HG03558 (cell line): ENCODE measurements around the gene TBC1D14.
"Not testable (repeated sequence)": the region's sequence is repeated elsewhere in the genome, so short reads cannot be mapped to it uniquely, and the experiment has no call there.

Experiments used
- ATAC-seq: cut with Tn5 transposase; IDR thresholded peaks from one replicate; pipeline ENCODE4 v1.9.1; 2021; ENCODE audit warnings: moderate number of reproducible peaks; ENCODE audit not compliant: unreplicated experiment; ENCODE audit errors: extremely low read depth

Gene TBC1D14

GRCh38 chr4:7068279-7068842, 158.7 kb downstream of the TBC1D14 start:
- ATAC-seq = no peak

GRCh38 chr4:7068883-7069282, 159.3 kb downstream of the TBC1D14 start:
- ATAC-seq = no peak

DNA sequence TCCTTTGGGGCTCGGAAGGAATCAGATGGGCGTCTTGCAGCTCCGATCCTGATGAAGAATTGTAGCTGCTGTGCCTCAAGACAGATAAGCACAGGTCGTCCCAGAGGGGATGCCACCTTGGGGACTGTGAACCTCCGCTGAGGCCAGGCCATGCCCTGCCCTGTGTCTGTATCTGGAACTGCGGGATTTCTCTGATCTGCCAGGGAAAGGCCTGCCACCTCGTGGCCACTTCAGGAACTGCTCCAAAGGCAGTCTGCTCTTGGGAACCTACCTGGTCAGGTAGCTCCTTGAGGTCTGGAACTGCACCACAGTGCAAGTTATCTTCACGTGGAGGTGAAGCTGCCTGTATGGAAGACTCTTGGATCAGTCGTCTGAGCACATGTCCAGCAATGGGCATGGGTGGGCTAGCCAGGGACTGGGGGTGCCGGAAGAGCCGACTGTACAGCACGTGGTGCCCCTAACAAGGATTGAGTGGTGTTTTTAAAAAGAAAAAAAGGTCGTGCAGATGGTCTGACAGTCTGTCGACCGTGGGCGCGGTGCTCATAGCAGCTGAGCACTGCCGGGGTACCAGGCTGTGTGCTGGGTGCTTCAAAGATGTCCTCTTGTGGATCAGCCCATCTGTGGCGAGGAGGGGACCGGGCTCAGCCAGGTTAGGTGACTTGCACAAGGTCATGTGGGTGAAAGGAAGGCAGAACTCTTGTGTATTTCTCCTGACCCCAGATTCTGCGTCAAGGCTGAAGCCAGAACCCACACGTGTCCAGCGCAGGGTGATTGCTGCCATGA, 161.3 kb downstream of the TBC1D14 start:
- ATAC-seq = no peak

DNA sequence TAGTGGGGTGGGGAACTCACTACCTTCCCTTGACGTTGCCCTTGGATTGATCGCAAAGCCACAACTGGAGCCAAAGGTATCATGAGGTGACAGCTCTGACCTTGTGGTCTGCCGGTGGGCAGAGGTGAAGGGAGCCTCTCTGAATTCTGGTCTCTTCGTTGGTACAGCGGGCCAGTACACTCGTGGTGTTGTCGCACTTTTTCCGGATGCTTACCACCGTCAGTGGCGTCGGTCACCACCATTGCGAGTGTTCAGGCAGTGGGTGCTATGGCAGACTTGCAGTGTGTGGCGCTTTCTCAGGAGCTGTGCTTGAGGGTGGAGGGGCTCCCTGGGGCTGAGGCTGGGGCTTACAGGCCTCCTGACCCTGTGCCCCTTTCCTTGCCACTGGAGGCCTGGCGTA, 163.4 kb downstream of the TBC1D14 start:
- no peak for ATAC-seq

- ATAC-seq = no peak
Observed at GRCh38 chr4:7073526-7074390, 164.1 kb downstream of the TBC1D14 start.

DNA sequence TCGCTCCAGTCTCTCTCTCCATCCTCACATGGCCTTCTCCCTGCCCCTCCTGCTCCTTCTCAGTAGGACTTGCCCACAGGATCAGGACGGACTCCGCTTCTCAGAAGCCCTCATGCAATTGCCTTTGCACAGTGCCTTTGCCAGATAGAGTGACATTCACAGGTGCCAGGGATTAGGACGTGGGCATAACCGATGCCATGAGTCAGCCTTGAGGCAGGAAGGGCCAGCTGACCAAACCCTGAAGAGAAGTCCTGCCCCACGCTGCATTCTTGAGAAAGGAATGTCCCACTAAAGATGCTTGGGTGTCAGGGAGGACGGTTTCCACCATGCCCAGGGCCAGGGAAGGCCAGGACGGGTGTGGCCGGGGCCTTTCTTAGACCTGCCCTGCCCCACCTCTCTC, 164.8 kb downstream of the TBC1D14 start:
- ATAC-seq = no peak

DNA sequence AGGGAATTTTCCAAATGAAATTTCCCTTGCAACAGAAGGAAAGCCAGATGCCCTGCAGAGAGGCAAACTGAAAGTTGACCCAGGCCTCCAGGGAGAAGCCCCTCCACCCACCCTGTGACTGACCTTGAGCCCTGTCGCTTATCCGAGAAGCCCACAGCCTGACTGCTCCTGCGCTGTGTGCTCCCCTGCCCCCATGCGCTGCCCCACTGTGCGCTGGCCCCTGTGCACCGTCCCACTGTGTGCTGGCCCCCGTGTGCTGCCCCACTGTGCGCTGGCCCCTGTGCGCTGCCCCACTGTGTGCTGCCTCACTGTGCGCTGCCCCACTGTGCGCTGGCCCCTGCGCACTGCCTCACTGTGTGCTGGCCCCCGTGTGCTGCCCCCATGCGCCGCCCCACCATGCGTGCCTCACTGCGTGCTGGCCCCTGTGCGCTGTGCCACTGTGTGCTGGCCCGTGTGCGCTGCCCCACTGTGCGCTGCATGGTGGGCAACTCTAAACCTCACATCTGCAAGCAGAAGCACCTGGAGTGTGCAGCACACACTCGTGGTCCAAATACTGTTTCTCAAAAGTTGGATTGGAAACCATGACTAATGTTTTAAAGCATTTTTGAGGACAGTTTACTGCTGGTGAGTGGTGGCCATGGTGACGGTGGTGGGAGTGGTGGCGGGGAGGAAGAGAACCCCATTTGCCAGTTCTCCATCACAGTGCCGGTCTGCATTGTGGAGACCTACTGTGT, 166.5 kb downstream of the TBC1D14 start:
- no peak for ATAC-seq

DNA sequence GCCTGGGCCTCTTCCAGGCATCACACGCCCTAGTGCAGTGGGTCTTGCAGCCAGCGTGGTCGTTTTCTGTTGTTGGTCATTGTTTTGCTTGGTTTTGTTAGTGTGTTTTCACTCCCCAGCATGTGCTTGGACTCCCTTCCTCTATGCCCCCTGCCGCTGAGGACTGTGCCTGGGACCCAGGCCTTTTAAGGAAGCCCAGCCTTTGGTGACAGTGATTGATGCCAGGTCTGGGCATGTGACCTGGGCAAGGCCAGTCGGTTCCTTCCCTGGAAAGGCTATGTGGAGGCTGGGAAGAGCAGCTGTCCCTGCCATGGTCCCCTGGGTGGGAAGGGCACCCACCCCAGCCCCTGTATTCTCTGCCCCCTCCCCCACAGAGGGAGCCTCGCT, 167.1 kb downstream of the TBC1D14 start:
- no peak for ATAC-seq

GRCh38 chr4:7077371-7077770, 167.7 kb downstream of the TBC1D14 start:
- no peak for ATAC-seq

DNA sequence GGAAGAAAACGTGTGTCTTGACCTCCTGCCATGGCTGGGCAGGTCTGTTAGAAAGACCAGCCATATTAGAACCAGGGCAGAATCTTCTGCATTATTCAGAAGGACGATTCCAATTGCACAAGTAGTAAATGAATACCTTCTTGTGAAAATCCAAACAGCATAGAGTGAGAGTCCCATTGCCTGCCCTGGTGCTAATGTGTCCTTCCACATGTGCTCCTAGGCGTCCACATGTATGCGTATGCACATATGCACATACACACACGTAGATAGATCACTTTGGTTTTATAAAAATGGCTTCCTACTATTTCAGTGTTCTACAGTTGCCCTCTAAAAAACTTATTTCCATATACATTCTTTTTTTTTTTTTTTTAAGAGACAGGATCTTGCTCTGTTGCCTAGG, 168.4 kb downstream of the TBC1D14 start:
- no peak for ATAC-seq

- not testable (repeated sequence) for ATAC-seq
Observed at GRCh38 chr4:7079483-7079882, 169.9 kb downstream of the TBC1D14 start.

DNA sequence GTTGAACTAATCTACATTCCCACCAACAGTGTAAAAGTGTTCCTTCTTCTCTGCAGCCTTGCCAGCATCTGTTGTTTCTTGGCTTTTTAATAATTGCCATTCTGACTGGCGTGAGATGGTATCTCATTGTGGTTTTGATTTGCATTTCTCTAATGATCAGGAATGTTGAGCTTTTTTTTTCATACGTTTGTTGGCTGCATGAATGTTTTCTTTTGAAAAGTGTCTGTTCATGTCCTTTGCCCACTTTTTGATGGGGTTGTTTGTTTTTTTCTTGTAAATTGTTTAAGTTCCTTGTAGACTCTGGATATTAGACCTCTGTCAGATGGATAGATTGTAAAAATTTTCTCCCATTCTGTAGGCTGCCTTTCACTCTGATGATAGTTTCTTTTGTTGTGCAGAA, 170.3 kb downstream of the TBC1D14 start:
- ATAC-seq = not testable (repeated sequence)
